ENCODE data around the gene CRYZL1.

CRYZL1 gene

DNA sequence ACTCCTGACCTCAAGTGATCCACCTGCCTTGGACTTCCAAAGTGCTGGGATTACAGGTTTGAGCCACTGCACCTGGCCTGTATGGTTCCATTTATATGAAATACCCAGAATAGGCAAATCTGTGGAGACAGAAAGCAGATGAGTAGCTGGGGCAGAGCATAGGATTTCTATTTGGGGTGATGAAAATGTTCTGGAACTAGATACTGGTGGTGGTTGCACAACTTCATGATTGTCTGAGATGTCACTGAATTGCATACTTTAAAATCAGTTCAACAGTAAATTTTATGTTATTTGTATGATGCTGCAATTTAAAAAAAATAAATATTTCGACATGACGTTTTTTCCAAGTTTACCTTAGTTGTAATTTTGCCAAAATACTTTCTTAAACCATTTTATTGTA lies 24.6 kb upstream of the CRYZL1 start:
- TF ChIP-seq, protein P1, sequence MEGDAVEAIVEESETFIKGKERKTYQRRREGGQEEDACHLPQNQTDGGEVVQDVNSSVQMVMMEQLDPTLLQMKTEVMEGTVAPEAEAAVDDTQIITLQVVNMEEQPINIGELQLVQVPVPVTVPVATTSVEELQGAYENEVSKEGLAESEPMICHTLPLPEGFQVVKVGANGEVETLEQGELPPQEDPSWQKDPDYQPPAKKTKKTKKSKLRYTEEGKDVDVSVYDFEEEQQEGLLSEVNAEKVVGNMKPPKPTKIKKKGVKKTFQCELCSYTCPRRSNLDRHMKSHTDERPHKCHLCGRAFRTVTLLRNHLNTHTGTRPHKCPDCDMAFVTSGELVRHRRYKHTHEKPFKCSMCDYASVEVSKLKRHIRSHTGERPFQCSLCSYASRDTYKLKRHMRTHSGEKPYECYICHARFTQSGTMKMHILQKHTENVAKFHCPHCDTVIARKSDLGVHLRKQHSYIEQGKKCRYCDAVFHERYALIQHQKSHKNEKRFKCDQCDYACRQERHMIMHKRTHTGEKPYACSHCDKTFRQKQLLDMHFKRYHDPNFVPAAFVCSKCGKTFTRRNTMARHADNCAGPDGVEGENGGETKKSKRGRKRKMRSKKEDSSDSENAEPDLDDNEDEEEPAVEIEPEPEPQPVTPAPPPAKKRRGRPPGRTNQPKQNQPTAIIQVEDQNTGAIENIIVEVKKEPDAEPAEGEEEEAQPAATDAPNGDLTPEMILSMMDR (IDR thresholded peaks at IDR 0.05; ENCODE audit: insufficient read depth, low read length, missing control alignments), result no peak
- DNase-seq (ENCODE audit: low read depth, low spot score), result no peak
- no peak overlapping the region for H3K4me3 ChIP-seq (ENCODE audit: low read depth, low read length)
- POLR2A ChIA-PET, result interaction anchor here (0.6 kb wide), 1 partner anchor 17 kb away, joined by 3 read pairs; no protein-coding TSS in a partner anchor
- CTCF ChIA-PET, result no interaction called here

- ChIA-PET POLR2A (no interaction called here), CTCF (interaction anchor here (0.8 to 1.0 kb wide), 2 partner anchors 10 to 58 kb away, joined by 3 read pairs; no protein-coding TSS in a partner anchor)
- no peak overlapping the region for H3K4me3 ChIP-seq (ENCODE audit: low read depth, low read length)
- TF ChIP-seq, protein P1 (IDR thresholded peaks at IDR 0.05; ENCODE audit: insufficient read depth, low read length, missing control alignments), result no peak
- DNase-seq (ENCODE audit: low read depth, low spot score), result no peak
Observed at GRCh38 chr21:33664135-33664534, 22.6 kb upstream of the CRYZL1 start.

GRCh38 chr21:33663241-33663640 lies 21.7 kb upstream of the CRYZL1 start:
- POLR2A ChIA-PET, result no interaction called here

DNA sequence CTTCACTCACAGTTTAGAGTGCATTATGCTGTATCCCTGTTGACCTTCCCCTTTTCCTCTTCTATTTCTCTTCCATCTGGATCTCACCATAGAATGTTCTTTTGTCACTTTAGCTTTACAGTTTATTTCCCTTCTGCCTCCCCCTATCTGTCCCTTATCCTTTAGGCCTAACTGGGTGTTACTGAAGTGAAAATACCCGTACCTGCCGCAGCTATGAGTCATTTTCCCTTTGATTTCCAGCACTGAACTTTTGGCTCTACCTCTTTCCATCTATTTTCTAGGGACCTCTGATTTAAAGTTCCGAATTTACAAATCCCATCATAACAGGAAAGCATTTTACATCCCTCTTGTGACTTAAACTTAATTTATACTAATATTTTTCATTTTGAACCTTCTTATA lies 20.5 kb upstream of the CRYZL1 start:
- H3K4me3 ChIP-seq (ENCODE audit: low read depth, low read length), result no peak overlapping the region
- CTCF ChIA-PET, result no interaction called here
- POLR2A ChIA-PET, result no interaction called here
- TF ChIP-seq, protein P1 (IDR thresholded peaks at IDR 0.05; ENCODE audit: insufficient read depth, low read length, missing control alignments), result no peak
- no peak for DNase-seq (ENCODE audit: low read depth, low spot score)

More at GRCh38 chr21:33663241-33663640, 21.7 kb upstream of the CRYZL1 start:
- TF ChIP-seq, protein P1 (IDR thresholded peaks at IDR 0.05; ENCODE audit: insufficient read depth, low read length, missing control alignments), result no peak
- no peak for DNase-seq (ENCODE audit: low read depth, low spot score)
- no peak overlapping the region for H3K4me3 ChIP-seq (ENCODE audit: low read depth, low read length)
- CTCF ChIA-PET, result interaction anchor here (1.0 kb wide), 1 partner anchor 688 kb away, joined by 3 read pairs; no protein-coding TSS in a partner anchor

GRCh38 chr21:33661146-33661545 lies 19.6 kb upstream of the CRYZL1 start:
- TF ChIP-seq, protein P1 (IDR thresholded peaks at IDR 0.05; ENCODE audit: insufficient read depth, low read length, missing control alignments), result no peak
- POLR2A ChIA-PET, result no interaction called here
- CTCF ChIA-PET, result no interaction called here
- DNase-seq (ENCODE audit: low read depth, low spot score), result no peak
- H3K4me3 ChIP-seq (ENCODE audit: low read depth, low read length), result no peak overlapping the region

DNA sequence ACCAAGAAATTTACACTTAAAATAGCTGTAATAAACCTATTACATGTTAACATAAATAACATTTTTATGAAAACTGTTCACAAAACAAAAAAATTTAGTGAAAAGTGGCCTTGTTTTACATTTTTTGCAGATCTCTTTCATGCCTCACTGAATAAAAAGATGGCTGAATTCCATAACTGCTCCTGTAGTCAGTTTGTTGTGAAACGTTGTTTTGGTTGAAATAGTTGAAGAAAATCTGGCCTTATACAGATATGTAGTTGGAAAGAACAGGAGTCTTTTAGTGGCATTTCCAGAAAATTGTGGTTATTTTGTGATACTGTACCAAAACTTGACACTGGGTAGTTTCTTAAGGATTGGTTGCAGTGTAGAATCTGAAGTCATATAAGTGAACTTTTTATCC lies 18.9 kb upstream of the CRYZL1 start:
- ChIA-PET POLR2A (no interaction called here), CTCF (no interaction called here)
- TF ChIP-seq, protein P1 (IDR thresholded peaks at IDR 0.05; ENCODE audit: insufficient read depth, low read length, missing control alignments), result no peak
- no peak overlapping the region for H3K4me3 ChIP-seq (ENCODE audit: low read depth, low read length)
- no peak for DNase-seq (ENCODE audit: low read depth, low spot score)
